AG09319 (cell line): ENCODE data around the gene FAM117A.

Experiments
- DNase-seq: peaks from one replicate; pipeline ENCODE4 v3.0.0-alpha.2; 2010; ENCODE audit warnings: low read depth; ENCODE audit errors: extremely low read depth
- TF ChIP-seq, protein P1 (sequence below): IDR thresholded peaks from 2 replicates; pipeline ENCODE4 v1.5.1; 2011; ENCODE audit warnings: low read depth, mild to moderate bottlenecking, inconsistent platforms, low read length, moderate library complexity

FAM117A gene

DNA sequence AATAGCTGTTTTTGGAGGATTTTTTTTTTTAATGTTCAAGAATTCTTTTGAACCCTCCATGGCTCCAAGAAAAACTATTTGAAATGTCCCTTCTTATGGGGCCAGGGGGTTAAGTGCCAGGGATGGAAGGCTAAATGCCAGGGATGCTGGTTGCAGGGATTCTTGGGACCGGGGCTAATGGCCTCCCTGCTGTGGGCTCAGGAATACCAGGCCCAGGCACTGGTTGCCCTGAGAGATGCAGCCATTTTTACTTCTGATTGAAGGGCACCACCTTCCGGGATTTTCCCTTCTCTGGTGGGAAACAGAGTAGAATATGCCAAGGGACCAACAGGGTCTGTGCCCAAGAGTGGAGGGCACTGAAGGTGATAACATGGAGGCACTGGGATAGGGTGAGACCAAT lies 13.6 kb upstream of the FAM117A start:
- TF ChIP-seq, protein P1, sequence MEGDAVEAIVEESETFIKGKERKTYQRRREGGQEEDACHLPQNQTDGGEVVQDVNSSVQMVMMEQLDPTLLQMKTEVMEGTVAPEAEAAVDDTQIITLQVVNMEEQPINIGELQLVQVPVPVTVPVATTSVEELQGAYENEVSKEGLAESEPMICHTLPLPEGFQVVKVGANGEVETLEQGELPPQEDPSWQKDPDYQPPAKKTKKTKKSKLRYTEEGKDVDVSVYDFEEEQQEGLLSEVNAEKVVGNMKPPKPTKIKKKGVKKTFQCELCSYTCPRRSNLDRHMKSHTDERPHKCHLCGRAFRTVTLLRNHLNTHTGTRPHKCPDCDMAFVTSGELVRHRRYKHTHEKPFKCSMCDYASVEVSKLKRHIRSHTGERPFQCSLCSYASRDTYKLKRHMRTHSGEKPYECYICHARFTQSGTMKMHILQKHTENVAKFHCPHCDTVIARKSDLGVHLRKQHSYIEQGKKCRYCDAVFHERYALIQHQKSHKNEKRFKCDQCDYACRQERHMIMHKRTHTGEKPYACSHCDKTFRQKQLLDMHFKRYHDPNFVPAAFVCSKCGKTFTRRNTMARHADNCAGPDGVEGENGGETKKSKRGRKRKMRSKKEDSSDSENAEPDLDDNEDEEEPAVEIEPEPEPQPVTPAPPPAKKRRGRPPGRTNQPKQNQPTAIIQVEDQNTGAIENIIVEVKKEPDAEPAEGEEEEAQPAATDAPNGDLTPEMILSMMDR: no peak
- no peak for DNase-seq

DNA sequence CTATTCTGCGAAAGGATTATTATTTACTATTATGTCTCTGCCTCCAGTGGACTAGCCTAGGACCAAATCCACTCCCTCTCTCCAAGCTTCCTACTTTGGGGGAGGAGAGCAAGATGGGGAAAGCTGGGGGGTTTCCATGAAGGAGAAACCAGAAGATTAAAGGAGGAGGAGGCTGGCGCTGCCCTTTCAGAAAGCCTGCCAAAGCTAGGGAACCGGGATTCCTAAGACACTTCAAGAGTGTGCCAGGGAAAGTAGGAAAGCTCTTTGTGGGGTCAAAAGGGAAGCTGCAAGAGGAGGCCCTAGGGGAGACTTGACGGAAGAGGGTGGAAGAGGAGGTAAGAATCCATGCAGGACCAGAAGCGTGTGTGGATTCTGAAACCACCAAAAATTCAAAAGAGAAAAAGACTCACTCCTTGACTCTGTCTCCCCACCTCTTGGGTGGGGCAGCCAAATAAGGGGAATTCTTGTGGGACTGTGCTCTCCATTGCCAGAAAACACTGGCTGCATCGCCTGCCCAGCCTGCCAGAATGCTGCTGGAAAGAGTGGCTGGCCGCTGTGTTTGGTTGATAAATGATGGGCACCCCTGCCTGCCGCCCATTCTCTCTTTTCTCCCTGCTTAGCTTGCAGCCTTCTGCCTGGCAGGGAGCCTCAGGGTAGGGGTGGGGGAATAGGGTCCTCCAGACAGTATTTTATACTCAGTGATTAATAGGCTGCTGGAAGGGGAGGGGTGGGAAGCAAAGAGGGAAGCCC lies 12.8 kb upstream of the FAM117A start:
- DNase-seq: no peak
- TF ChIP-seq, protein P1: no peak

DNA sequence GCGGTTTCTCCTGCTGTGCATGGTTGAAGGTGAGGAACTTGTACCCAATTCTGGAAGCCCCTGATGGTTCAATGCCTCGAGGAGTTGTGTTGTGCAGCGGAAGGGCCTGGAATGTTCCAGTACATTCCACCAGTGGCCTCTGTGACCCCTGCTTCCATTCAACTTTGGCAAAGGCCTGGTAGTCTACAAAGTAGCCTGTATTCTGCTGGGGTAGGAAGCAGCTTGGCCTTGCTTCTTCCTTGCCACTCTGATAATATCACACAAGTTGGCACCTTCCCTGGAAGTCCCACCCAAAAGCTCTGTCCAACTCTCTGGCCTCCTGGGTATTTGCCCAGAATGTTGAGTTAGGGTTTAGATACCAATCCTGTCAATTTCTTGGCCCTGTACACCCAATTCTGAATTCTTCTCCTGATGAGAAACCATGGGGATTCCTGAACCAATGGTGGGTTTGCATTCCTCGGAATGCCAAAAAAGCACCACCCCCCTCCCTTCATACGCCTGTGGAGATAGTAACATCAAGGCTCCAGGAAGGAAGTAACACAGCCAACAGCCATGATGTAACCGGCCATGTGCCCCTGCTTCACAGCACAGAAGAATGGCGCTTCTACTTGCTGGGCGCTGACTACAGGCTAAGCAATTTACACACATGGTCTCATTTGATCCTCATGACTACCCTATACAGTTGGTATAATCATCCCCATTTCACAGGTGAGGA lies 11.8 kb upstream of the FAM117A start:
- TF ChIP-seq, protein P1: no peak
- DNase-seq: no peak

DNA sequence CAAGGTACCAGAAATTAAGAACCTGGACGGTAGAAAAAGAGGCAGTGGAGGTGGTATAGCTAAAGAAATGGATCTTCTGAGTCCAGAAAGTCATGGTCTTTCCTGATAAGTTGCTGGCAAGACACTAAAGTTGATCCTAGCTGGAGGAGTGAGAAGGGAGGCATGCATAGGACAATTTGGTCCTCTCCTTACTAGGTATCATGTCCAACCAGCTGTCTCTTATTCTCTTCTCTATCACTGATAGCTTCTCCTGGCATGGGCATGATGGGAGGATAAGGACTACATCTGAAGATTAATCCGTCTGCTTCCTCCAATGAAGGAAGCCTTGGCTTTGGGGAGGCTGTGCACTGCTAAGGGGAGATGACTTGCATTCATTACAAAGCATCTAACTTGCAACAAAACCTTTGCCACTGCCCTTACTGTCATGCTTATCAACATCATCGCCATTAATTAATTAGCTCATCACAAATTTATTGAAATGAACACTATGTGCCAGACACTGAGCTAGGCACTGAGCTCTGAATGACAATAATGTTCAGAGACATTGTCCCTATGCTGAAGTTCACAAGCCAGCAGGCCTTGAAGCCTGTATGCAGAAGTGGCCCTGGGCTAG lies 3.1 kb upstream of the FAM117A start:
- DNase-seq: no peak
- TF ChIP-seq, protein P1: no peak

DNA sequence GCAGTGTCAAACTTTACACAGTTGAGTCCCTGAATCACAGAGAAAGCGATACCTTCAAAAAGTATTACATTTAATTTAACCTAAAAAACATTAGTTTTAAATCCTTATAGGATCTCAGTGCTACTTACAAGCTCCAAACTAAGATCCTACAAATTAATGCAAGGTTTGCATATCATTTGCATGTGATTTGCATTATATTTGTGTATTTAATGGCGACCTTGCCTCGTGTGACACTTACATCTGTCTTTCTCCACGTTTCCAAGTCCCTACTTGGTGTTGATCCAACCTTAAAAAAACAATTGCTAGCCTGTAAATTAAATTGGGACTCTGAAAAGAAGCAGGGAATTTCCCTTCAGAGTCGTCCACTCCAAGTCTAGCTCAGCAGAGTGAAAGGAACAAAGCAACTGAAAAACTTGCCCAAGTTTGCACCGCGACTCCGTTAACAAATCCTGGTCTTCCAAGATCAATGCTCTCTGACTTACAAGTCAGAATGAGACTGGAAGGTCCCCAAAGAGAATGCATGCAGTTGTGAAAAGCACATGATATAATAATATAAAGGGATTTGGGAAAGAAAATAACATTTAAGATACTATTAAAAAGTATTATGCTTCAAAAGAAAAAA lies 739 bp upstream of the FAM117A start:
- TF ChIP-seq, protein P1: no peak
- DNase-seq: no peak

DNA sequence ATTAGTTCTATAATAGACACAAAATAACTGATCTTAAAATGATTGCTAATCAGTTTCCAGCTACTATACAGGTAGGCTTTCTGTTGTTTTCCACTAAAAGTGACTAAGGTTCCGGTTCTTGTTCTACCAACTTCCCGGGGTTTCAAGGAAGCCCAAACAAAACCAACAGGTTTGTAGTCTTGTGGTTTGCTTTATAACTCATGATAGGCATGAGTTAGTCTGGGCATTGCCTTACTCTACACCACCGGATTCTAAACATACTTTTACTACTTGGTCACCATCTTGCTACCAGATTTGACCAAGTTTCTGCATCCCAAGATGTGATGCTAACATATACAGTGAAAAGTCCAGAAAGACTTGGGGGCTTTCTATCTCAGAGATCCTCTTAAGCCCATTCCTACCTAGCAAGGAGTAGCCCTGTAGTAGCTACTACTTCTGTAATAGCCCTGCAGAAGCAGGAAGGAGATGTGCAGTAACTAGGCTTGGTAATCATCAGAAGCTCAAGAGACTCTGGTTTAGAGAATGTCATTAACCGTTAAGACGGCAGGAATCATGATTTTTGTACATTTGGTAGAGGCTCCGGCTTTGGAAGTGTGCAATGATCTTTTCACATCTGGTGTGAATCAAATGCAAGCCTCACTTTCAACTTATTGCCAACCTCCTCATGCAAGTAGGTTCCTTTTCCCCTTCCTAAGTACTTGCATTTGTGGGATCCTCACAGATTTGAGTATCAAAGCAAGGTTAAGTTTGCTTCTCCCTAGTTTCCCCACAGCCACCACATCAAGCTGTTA lies 1.6 kb downstream of the FAM117A start:
- DNase-seq: no peak
- TF ChIP-seq, protein P1: no peak
